Mucosa of rectum (tissue), 2 donors: ENCODE measurements around the gene TBCE.

ENCODE experiments used
- H3K27ac ChIP-seq, 2 donors: one replicate each; pipeline ENCODE4 v1.7.0; 2013; ENCODE audit warnings: inconsistent platforms in 2 of 2, low read depth in 2 of 2, low read length in 2 of 2
- H3K27me3 ChIP-seq, 2 donors: one replicate each; pipeline ENCODE4 v1.7.0; 2013; ENCODE audit warnings: low read length in 2 of 2; ENCODE audit not compliant: control insufficient read depth in 2 of 2, insufficient read depth in 2 of 2
- H3K36me3 ChIP-seq, 2 donors: one replicate each; pipeline ENCODE4 v1.7.0; 2013; ENCODE audit warnings: low read length in 2 of 2; ENCODE audit not compliant: control insufficient read depth in 2 of 2, insufficient read depth in 2 of 2
- H3K4me1 ChIP-seq, 2 donors: one replicate each; pipeline ENCODE4 v1.7.0; 2013; ENCODE audit warnings: low read length in 2 of 2, mild to moderate bottlenecking in 1 of 2; ENCODE audit not compliant: control insufficient read depth in 2 of 2, insufficient read depth in 2 of 2
- H3K4me3 ChIP-seq, 2 donors: one replicate each; pipeline ENCODE4 v1.7.0; 2013; ENCODE audit warnings: low read length in 2 of 2
- H3K9ac ChIP-seq, 2 donors: one replicate each; pipeline ENCODE4 v1.7.0; 2013; ENCODE audit warnings: low read length in 2 of 2, low read depth in 1 of 2, mild to moderate bottlenecking in 1 of 2
- H3K9me3 ChIP-seq, 2 donors: one replicate each; pipeline ENCODE4 v1.7.0; 2013; ENCODE audit warnings: low read length in 2 of 2; ENCODE audit not compliant: control insufficient read depth in 2 of 2
- donor health status: healthy.
- donor health status: Normal muscosa, but diverticular disease.

Gene TBCE

GRCh38 chr1:235424092-235424491 is 56.9 kb downstream of the TBCE start:
- Histone ChIP-seq H3K4me3 (no peak overlapping the region), H3K27me3 (no peaks in the 10 kb centered on the region), H3K9ac (no peak overlapping the region), H3K4me1 (no peaks in the 10 kb centered on the region), H3K27ac (no peak overlapping the region), H3K36me3 (peaks cover 0 to 6% of the 10 kb centered on the region in 2 donors), H3K9me3 (no peaks in the 10 kb centered on the region)

GRCh38 chr1:235425357-235425756 is 58.1 kb downstream of the TBCE start:
- H3K4me3 ChIP-seq: no peak overlapping the region
- no peak overlapping the region for H3K9ac ChIP-seq
- no peaks in the 10 kb centered on the region for H3K27me3 ChIP-seq
- H3K36me3 ChIP-seq: peaks cover 0 to 2% of the 10 kb centered on the region in 2 donors
- H3K27ac ChIP-seq: no peak overlapping the region
- H3K9me3 ChIP-seq: no peaks in the 10 kb centered on the region
- no peaks in the 10 kb centered on the region for H3K4me1 ChIP-seq

GRCh38 chr1:235426143-235426542 is 58.9 kb downstream of the TBCE start:
- Histone ChIP-seq H3K4me3 (no peak overlapping the region), H3K4me1 (no peaks in the 10 kb centered on the region), H3K27me3 (no peaks in the 10 kb centered on the region), H3K9ac (no peak overlapping the region), H3K36me3 (peaks cover 0 to 2% of the 10 kb centered on the region in 2 donors), H3K9me3 (no peaks in the 10 kb centered on the region), H3K27ac (no peak overlapping the region)

- Histone ChIP-seq H3K4me1 (no peaks in the 10 kb centered on the region), H3K27me3 (no peaks in the 10 kb centered on the region), H3K36me3 (peaks cover 0 to 2% of the 10 kb centered on the region in 2 donors), H3K9me3 (no peaks in the 10 kb centered on the region), H3K9ac (no peak overlapping the region), H3K4me3 (no peak overlapping the region), H3K27ac (no peak overlapping the region)
These were observed 59.5 kb downstream of the TBCE start for GRCh38 chr1:235426680-235427079.

- no peak overlapping the region for H3K4me3 ChIP-seq
- no peaks in the 10 kb centered on the region for H3K36me3 ChIP-seq
- no peaks in the 10 kb centered on the region for H3K27me3 ChIP-seq
- H3K9me3 ChIP-seq: no peaks in the 10 kb centered on the region
- no peak overlapping the region for H3K9ac ChIP-seq
- no peak overlapping the region for H3K27ac ChIP-seq
- H3K4me1 ChIP-seq: no peaks in the 10 kb centered on the region
These were observed 60.2 kb downstream of the TBCE start for GRCh38 chr1:235427447-235427846.

- peaks cover 0 to 8% of the 10 kb centered on the region in 2 donors for H3K36me3 ChIP-seq
- H3K4me1 ChIP-seq: no peaks in the 10 kb centered on the region
- H3K9me3 ChIP-seq: no peaks in the 10 kb centered on the region
- H3K4me3 ChIP-seq: no peak overlapping the region
- H3K9ac ChIP-seq: no peak overlapping the region
- H3K27me3 ChIP-seq: no peaks in the 10 kb centered on the region
- no peak overlapping the region for H3K27ac ChIP-seq
These were observed 61.9 kb downstream of the TBCE start for GRCh38 chr1:235429143-235429542.

GRCh38 chr1:235430991-235431390 is 63.8 kb downstream of the TBCE start:
- Histone ChIP-seq H3K9me3 (no peaks in the 10 kb centered on the region), H3K4me3 (no peak overlapping the region), H3K27me3 (no peaks in the 10 kb centered on the region), H3K9ac (no peak overlapping the region), H3K27ac (no peak overlapping the region), H3K4me1 (no peaks in the 10 kb centered on the region), H3K36me3 (peaks cover 7 to 15% of the 10 kb centered on the region in 2 donors)

- no peaks in the 10 kb centered on the region for H3K4me1 ChIP-seq
- peaks cover 24 to 32% of the 10 kb centered on the region in 2 donors for H3K36me3 ChIP-seq
- H3K9ac ChIP-seq: no peak overlapping the region
- H3K4me3 ChIP-seq: no peak overlapping the region
- H3K27me3 ChIP-seq: no peaks in the 10 kb centered on the region
- no peaks in the 10 kb centered on the region for H3K9me3 ChIP-seq
- H3K27ac ChIP-seq: no peak overlapping the region
These were observed 66.8 kb downstream of the TBCE start for GRCh38 chr1:235434001-235434400.

GRCh38 chr1:235441159-235441685 is 74.0 kb downstream of the TBCE start:
- Histone ChIP-seq H3K4me3 (no peak overlapping the region), H3K9me3 (no peaks in the 10 kb centered on the region), H3K9ac (no peak overlapping the region), H3K27me3 (no peaks in the 10 kb centered on the region), H3K27ac (no peak overlapping the region), H3K36me3 (peaks cover 46 to 60% of the 10 kb centered on the region in 2 donors), H3K4me1 (no peaks in the 10 kb centered on the region)

GRCh38 chr1:235442788-235443429 is 75.7 kb downstream of the TBCE start:
- H3K9me3 ChIP-seq: no peaks in the 10 kb centered on the region
- peaks cover 45 to 65% of the 10 kb centered on the region in 2 donors for H3K36me3 ChIP-seq
- H3K27ac ChIP-seq: no peak overlapping the region
- H3K4me1 ChIP-seq: no peaks in the 10 kb centered on the region
- H3K27me3 ChIP-seq: no peaks in the 10 kb centered on the region
- H3K9ac ChIP-seq: no peak overlapping the region
- H3K4me3 ChIP-seq: no peak overlapping the region
